Mesendoderm (in vitro differentiated cells): Measurements from ENCODE around the gene CILP.
"Not testable (repeated sequence)": the region's sequence is repeated elsewhere in the genome, so short reads cannot be mapped to it uniquely, and the experiment has no call there.

Source experiments
- DNase-seq: peaks from one replicate; pipeline ENCODE4 v3.0.0; 2013
- H2AK5ac ChIP-seq: 2 replicates; pipeline ENCODE4 v1.6.1; 2013; ENCODE audit warnings: low read length, inconsistent platforms
- H2BK120ac ChIP-seq: 2 replicates; pipeline ENCODE4 v1.6.1; 2013; ENCODE audit warnings: low read depth, mild to moderate bottlenecking, low read length, moderate library complexity, mixed read lengths
- H2BK15ac ChIP-seq: replicated peaks from 2 replicates; pipeline ENCODE4 v1.6.1; 2013; ENCODE audit warnings: low read depth, mild to moderate bottlenecking, moderate library complexity
- H2BK5ac ChIP-seq: 2 replicates; pipeline ENCODE4 v1.6.1; 2013; ENCODE audit warnings: low read length, inconsistent platforms
- H3K18ac ChIP-seq: 2 replicates; pipeline ENCODE4 v1.6.1; 2013; ENCODE audit warnings: mild to moderate bottlenecking, low read length, mixed read lengths
- H3K23ac ChIP-seq: one replicate; pipeline ENCODE4 v1.6.1; 2013; ENCODE audit warnings: low read length
- H3K27ac ChIP-seq: 2 replicates; pipeline ENCODE4 v1.5.1; 2013; ENCODE audit warnings: low read depth, mild to moderate bottlenecking, inconsistent platforms, low read length, moderate library complexity
- H3K27me3 ChIP-seq: 2 replicates; pipeline ENCODE4 v1.6.1; 2013; ENCODE audit warnings: low read length, control low read depth, mild to moderate bottlenecking, inconsistent platforms; ENCODE audit not compliant: insufficient read depth, poor library complexity
- H3K36me3 ChIP-seq: 2 replicates; pipeline ENCODE4 v1.6.1; 2013; ENCODE audit warnings: low read length, inconsistent platforms; ENCODE audit not compliant: control insufficient read depth, insufficient read depth
- H3K4ac ChIP-seq: one replicate; pipeline ENCODE4 v1.6.1; 2013; ENCODE audit warnings: low read depth, mild to moderate bottlenecking, low read length, moderate library complexity
- H3K4me1 ChIP-seq: 2 replicates; pipeline ENCODE4 v1.6.1; 2013; ENCODE audit warnings: low read depth, low read length, inconsistent platforms; ENCODE audit not compliant: control insufficient read depth
- H3K4me2 ChIP-seq: 2 replicates; pipeline ENCODE4 v1.6.1; 2013; ENCODE audit warnings: low read length
- H3K4me3 ChIP-seq: 2 replicates; pipeline ENCODE4 v1.5.1; 2013; ENCODE audit warnings: mild to moderate bottlenecking, low read length
- H3K56ac ChIP-seq: one replicate; pipeline ENCODE4 v1.6.1; 2013; ENCODE audit warnings: low read length
- H3K79me1 ChIP-seq: 2 replicates; pipeline ENCODE4 v1.6.1; 2013; ENCODE audit warnings: low read length, inconsistent platforms
- H3K79me2 ChIP-seq: 2 replicates; pipeline ENCODE4 v1.6.1; 2013; ENCODE audit warnings: mild to moderate bottlenecking, low read length; ENCODE audit not compliant: control insufficient read depth, insufficient read depth
- H3K9ac ChIP-seq: 2 replicates; pipeline ENCODE4 v1.6.1; 2013; ENCODE audit warnings: low read length, inconsistent platforms
- H4K5ac ChIP-seq: one replicate; pipeline ENCODE4 v1.6.1; 2013; ENCODE audit warnings: low read length
- H4K8ac ChIP-seq: one replicate; pipeline ENCODE4 v1.6.1; 2013; ENCODE audit warnings: low read depth, mild to moderate bottlenecking, control low read depth, low read length, moderate library complexity
- WGBS: extraction: QIAGEN DNeasy Blood & Tissue Kit; methylation state at CpG from one replicate; pipeline ENCODE4 v1.1.7; 2013; ENCODE audit warnings: low lambda C conversion rate, missing lambda C conversion rate; ENCODE audit not compliant: insufficient coverage; ENCODE audit errors: extremely low coverage; 5-methylcytosine and 5-hydroxymethylcytosine counted together

Gene CILP

DNA sequence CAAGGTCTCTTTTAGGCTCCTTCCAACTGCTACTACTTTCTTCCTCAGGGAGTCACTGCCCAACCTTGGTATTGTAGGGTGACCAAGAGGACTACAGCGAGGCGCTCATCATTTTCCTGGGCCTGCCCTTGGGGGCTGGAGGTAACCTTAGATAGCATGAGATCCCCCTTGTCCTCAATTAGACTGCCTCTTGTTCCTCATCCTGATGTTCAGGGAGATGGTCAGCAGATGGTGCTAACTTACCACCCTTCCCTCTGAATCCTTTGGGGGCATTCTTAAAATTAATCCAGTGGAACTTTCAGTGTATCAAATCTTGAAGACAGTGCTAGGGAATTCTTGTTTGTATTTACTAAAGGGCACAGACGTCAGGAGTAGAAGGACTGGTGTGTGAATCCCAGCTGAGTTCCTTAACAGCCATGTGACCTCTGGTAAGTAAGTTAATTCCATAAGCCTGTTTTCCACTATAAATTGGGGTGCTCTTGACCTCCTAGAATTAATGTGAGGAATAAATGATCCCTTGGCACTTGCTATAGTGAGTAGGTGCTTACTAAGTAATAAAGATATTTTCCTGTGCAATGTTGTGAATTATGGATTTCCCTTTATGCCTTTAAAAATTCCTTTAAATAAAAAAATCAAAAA lies 22.1 kb downstream of the CILP start:
- peaks cover 7% of the 10 kb centered on the region for H3K79me2 ChIP-seq
- WGBS, result no CpG with 5 or more reads among the region's 3 CpGs
- H4K5ac ChIP-seq, result no peak overlapping the region
- H3K79me1 ChIP-seq, result no peaks in the 10 kb centered on the region
- no peak overlapping the region for H3K27ac ChIP-seq
- H4K8ac ChIP-seq, result no peak overlapping the region
- H2BK5ac ChIP-seq, result no peak overlapping the region
- no peak overlapping the region for H2AK5ac ChIP-seq
- H3K27me3 ChIP-seq, result no peaks in the 10 kb centered on the region
- H3K36me3 ChIP-seq, result no peaks in the 10 kb centered on the region
- H3K4ac ChIP-seq, result no peak overlapping the region
- no peak overlapping the region for H3K4me2 ChIP-seq
- peak overlapping the region; percentile 62 for H3K56ac ChIP-seq
- no peak overlapping the region for H2BK15ac ChIP-seq
- H3K9ac ChIP-seq, result no peak overlapping the region
- H2BK120ac ChIP-seq, result no peak overlapping the region
- H3K4me1 ChIP-seq, result no peaks in the 10 kb centered on the region
- H3K18ac ChIP-seq, result no peak overlapping the region
- H3K23ac ChIP-seq, result no peak overlapping the region
- DNase-seq, result peak; percentile 78
- H3K4me3 ChIP-seq, result no peak overlapping the region

DNA sequence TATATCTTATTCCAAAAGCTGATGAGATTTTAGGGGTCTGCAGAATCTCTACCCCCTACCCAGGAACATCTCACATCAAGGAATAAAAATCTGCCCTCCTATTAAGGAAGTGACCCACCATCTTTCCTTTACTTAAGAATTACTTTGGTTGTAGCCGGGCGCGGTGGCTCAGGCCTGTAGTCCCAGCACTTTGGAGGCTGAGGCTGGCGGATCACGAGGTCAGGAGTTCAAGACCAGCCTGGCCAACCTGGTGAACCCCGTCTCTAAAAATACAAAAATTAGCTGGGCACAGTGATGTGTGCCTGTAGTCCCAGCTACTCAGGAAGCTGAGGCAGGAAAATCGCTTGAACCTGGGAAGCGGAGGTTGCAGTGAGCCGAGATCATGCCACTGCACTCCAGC lies 22.8 kb downstream of the CILP start:
- H3K27me3 ChIP-seq, H3K4me2 ChIP-seq, H2BK15ac ChIP-seq, H3K4ac ChIP-seq, H4K5ac ChIP-seq, H2AK5ac ChIP-seq, H3K4me1 ChIP-seq, H3K36me3 ChIP-seq, H3K56ac ChIP-seq, DNase-seq, H3K9ac ChIP-seq, H3K4me3 ChIP-seq, H2BK120ac ChIP-seq, H2BK5ac ChIP-seq, H3K18ac ChIP-seq, H3K27ac ChIP-seq, H3K79me1 ChIP-seq, H4K8ac ChIP-seq, H3K23ac ChIP-seq: not testable (repeated sequence)
- WGBS, result no CpG with 5 or more reads among the region's 9 CpGs
- H3K79me2 ChIP-seq, result peaks cover 10% of the 10 kb centered on the region

DNA sequence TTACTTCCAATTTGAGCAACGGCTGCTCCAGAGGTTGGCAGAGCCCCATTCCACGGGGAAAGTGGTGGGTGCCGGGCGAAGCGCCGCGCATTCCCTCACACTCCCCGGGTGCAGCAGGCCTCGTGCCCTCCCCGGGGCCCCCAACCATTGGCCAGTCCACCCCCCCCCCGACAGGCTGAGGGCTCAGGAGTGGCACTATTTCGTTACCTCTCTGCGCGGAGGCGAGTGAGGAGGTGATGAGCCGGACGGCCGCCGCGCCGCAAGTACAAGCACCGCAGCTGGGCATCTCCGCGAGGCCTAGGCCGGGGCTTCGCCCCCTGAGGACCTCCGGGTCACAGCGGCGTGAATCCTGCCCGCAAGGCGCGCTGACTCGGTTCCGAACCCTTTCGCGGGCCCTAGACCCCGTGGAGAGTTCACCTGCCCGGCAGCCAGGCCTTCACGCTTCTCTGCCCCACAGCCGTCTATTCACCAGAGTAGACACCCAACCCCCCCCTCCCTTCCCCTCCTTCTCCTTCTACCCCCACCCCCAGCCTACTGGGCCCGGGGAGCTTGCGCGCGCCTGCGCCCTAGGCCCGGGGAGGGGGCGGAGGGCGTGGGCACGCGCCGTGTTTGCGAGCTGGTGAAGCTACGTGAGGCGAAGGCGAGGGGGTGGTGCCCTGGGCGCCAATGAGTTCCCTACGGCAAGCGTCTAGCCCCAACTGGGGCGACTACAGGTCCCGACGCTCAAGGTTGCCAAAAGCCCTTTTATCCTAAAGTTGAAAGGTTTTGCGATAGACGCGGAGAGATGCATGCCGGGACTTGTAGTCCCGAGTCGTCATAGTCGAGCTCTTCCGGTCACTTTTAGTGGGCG lies 26.2 kb downstream of the CILP start, which contains the start of gene CLPX:
Gene CLPX (minus strand): TSS at position 475 of the 850 bp plus-strand sequence. CDS start 189 bp downstream, at position 286.
- Histone ChIP-seq H3K56ac (peak within 1 kb of the TSS; percentile 93), H2BK15ac (no peak within 1 kb of the TSS), H4K5ac (no peak within 1 kb of the TSS), H3K36me3 (no peaks in the 10 kb centered on the region), H3K23ac (no peak within 1 kb of the TSS), H3K9ac (peak within 1 kb of the TSS; percentile 98), H3K4me1 (no peaks in the 10 kb centered on the region), H3K18ac (peak within 1 kb of the TSS; percentile 89), H2BK5ac (peak within 1 kb of the TSS; percentile 87), H2BK120ac (no peak within 1 kb of the TSS), H3K79me2 (peaks cover 17% of the 10 kb centered on the region), H3K4me2 (peak within 1 kb of the TSS; percentile 78), H3K27me3 (no peaks in the 10 kb centered on the region), H3K79me1 (peaks cover 2% of the 10 kb centered on the region), H3K27ac (peak within 1 kb of the TSS; percentile 97), H2AK5ac (no peak within 1 kb of the TSS), H3K4ac (peak within 1 kb of the TSS; percentile 20), H4K8ac (no peak within 1 kb of the TSS), H3K4me3 (peak within 1 kb of the TSS; percentile 98)
- WGBS, result no CpG with 5 or more reads among the region's 70 CpGs
- DNase-seq, result peak; percentile 98

- H3K4ac ChIP-seq, result peak overlapping the region; percentile 20
- peak overlapping the region; percentile 78 for H3K4me2 ChIP-seq
- peak overlapping the region; percentile 98 for H3K9ac ChIP-seq
- no peak overlapping the region for H2AK5ac ChIP-seq
- DNase-seq, result peak; percentile 78
- H3K56ac ChIP-seq, result peak overlapping the region; percentile 93
- H3K36me3 ChIP-seq, result no peaks in the 10 kb centered on the region
- peaks cover 2% of the 10 kb centered on the region for H3K79me1 ChIP-seq
- no CpG with 5 or more reads among the region's 33 CpGs for WGBS
- peaks cover 17% of the 10 kb centered on the region for H3K79me2 ChIP-seq
- H3K4me3 ChIP-seq, result peak overlapping the region; percentile 98
- no peaks in the 10 kb centered on the region for H3K27me3 ChIP-seq
- H2BK5ac ChIP-seq, result peak overlapping the region; percentile 55
- H3K4me1 ChIP-seq, result no peaks in the 10 kb centered on the region
- H4K8ac ChIP-seq, result no peak overlapping the region
- peak overlapping the region; percentile 97 for H3K27ac ChIP-seq
- H3K18ac ChIP-seq, result peak overlapping the region; percentile 89
- no peak overlapping the region for H3K23ac ChIP-seq
- no peak overlapping the region for H2BK120ac ChIP-seq
- H2BK15ac ChIP-seq, result no peak overlapping the region
- H4K5ac ChIP-seq, result no peak overlapping the region
Observed at GRCh38 chr15:65184305-65184867, 26.9 kb downstream of the CILP start.

GRCh38 chr15:65183865-65184159 lies 27.5 kb downstream of the CILP start:
- H2AK5ac ChIP-seq, result no peak overlapping the region
- no peak overlapping the region for H3K18ac ChIP-seq
- peaks cover 17% of the 10 kb centered on the region for H3K79me2 ChIP-seq
- H3K4me1 ChIP-seq, result no peaks in the 10 kb centered on the region
- 100% methylated on average over 1 of the region's 4 CpGs for WGBS
- peak overlapping the region; percentile 51 for H3K56ac ChIP-seq
- peak overlapping the region; percentile 98 for H3K9ac ChIP-seq
- no peaks in the 10 kb centered on the region for H3K36me3 ChIP-seq
- DNase-seq, result no peak
- no peak overlapping the region for H3K4ac ChIP-seq
- H2BK120ac ChIP-seq, result no peak overlapping the region
- H4K8ac ChIP-seq, result no peak overlapping the region
- H4K5ac ChIP-seq, result no peak overlapping the region
- peak overlapping the region; percentile 78 for H3K4me2 ChIP-seq
- H2BK15ac ChIP-seq, result no peak overlapping the region
- no peaks in the 10 kb centered on the region for H3K27me3 ChIP-seq
- H2BK5ac ChIP-seq, result no peak overlapping the region
- H3K79me1 ChIP-seq, result peaks cover 2% of the 10 kb centered on the region
- no peak overlapping the region for H3K23ac ChIP-seq
- peak overlapping the region; percentile 98 for H3K4me3 ChIP-seq
- H3K27ac ChIP-seq, result no peak overlapping the region
